NCI-H2081 (cell line): ENCODE data around the gene PRPSAP1.
"Not testable (repeated sequence)": the region's sequence is repeated elsewhere in the genome, so short reads cannot be mapped to it uniquely, and the experiment has no call there.

Source experiments
- DNase-seq, 2 experiments: peaks; one replicate each; lab custom pipeline; 2025; lab: John Stamatoyannopoulos, UW

The PRPSAP1 gene

DNA sequence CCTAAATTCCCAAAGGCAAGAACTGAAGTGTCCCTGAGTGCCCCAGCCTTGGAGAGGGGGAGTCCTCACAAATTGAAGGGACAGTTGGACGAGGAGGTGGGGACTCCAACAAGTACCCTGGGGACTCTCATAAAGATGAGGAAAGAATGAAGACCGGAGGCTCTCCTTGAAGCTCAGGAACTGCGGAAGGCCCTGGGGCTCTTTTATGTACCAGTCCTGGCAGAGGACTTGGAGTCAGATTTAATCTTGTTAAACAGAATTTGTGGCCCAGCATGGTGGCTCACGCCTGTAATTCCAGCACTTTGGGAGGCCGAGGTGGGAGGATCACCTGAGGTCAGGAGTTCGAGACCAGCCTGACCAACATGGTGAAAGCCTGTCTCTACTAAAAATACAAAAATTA lies 6.1 kb upstream of the PRPSAP1 start:
- DNase-seq = not testable (repeated sequence)

DNA sequence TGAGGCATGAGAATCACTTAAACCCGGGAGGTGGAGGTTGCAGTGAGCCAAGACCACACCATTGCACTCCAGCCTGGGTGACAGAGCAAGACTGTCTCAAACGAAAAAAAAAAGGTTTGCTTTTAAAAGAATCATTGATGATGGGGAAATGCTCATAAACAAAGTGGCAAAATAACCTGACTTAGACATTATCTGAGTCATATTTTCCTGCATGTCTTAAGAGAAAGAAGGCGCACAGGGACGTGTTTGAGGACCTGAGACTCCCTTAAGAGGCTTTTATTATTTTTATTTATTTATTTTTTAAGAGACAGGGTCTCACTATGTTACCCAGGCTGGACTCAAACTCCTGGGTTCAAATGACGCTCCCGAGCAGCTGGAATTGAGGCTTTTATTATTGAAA lies 5.7 kb upstream of the PRPSAP1 start:
- DNase-seq = no peak

DNA sequence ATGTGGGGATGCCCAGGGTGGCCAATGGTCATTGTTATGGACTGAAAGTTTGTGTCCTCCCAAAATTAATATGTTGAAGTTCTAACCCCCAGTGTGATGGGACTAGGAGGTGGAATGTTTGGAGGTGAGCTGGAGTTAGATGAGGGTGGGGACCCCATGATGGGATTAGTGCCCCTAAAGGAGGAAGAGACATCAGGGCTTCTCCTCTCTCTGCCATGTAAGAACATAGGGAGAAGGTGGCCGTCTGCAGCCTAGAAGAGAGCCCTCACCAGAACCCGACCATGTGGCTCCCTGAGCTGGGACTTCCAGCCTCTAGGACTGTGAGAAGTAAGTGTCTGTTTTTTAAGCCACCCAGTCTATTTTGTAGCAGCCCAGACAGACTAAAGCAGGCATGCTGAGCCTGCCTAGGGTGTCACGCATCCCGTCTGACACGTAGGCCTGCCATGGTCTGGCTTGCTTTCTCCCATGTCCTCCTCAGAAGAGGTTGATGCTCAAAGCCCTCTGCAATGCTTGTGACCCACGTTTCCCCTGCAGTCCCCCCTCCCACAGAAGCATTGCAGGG lies 4.0 kb upstream of the PRPSAP1 start:
- no peak for DNase-seq

DNA sequence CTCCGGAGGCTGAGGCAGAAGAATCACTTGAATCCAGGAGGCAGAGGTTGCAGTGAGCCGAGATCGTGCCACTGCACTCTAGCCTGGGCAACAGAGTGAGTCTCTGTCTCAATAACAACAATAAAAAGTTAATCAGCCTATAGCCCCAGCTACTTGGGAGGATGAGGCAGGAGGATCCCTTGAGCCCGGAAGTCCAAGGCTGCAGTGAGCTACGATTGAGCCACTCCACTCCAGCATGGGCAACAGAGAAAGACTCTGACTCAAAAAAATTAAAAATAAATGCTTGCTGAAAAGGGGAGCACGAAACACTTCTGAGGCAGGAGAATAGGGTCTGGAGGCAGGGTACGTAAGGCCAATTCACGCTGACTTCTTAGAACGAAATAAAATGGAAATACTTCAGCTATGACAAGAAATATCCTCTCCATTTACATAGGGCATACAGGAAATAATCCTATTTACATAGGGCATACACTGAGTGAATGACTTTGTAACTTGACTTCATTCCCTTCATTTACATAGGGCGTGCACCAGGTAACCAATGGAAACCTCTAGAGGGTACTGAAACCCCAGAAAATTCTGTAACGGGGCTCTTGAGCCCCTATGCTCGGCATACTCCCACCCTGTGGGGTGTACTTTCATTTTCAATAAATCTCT lies 3.2 kb upstream of the PRPSAP1 start:
- DNase-seq = no peak

DNA sequence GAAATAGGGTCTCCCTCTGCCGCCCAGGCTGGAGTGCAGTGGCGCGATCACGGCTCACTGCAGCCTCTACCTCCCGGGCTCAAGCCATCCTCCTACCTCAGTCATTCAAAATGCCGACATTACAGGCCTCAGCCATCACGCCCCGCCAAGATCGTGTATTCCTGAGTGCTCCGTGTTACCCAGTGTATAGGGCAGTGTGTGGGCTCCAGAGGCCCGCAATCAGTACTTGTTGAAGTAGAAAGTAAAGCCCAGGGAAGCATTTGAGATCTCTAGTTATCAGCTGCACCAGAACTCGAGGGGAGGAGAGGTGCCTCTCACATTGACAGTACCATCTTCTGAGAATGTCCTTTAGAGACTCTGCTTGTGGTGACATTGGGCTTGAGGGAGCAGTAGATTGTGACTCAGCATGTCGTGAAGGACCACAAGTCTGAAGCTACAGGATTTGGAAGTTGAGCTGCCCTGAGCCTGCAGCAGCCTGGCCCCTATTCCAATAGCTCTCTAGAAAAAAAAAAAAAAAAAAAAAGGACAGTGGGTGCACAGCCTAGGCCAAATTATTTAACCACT lies 1.1 kb upstream of the PRPSAP1 start:
- no peak for DNase-seq

DNA sequence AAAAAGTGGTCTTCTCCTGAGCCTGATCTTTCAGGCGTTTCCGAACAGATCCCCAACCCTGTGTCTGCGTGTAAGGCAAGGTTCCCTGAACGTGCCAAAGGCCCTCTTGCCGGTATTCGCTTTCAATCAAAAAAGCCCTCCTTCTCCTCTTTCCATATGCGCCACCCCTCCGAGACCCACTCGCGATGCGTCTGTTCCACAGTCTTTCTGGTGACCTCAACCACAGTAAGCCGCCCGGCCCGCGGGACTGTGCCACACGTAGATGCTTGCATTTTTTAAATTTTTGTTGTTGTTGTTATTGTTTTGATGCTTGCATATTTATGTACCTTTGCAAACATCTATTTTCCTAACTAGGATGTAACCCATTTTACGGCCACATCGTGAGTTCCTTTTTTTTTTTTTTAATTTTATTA lies 607 bp upstream of the PRPSAP1 start:
- DNase-seq = no peak

DNA sequence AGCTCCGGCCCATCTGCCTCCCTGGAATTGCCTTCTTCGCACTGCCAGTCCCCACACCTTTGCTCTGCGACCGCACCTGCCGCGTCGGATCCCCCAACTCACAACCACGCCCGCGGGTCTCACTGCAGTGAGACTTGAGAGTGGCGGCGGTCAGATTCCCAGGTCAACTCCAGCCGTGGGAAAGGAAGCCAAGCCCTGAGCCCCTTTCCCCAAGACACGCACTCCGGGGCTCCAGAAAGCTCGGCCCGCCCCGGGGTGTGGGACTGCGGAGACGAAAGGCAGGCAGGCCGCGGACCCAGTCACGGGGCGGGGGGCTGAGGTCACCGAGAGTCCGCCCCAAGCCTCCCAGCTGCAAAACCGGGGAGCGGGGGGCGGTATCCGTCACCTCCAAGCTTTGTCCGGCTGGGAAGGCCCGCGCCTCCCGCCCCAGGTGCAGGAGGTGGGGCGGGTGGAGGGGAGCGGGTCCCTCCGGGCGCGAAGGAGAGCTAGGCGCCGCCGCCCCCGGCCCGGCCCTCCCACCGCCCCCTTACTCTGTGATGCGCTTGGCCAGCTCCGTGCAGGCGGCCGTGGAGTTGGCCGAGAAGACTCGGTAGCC lies 615 bp downstream of the PRPSAP1 start:
- no peak for DNase-seq

DNA sequence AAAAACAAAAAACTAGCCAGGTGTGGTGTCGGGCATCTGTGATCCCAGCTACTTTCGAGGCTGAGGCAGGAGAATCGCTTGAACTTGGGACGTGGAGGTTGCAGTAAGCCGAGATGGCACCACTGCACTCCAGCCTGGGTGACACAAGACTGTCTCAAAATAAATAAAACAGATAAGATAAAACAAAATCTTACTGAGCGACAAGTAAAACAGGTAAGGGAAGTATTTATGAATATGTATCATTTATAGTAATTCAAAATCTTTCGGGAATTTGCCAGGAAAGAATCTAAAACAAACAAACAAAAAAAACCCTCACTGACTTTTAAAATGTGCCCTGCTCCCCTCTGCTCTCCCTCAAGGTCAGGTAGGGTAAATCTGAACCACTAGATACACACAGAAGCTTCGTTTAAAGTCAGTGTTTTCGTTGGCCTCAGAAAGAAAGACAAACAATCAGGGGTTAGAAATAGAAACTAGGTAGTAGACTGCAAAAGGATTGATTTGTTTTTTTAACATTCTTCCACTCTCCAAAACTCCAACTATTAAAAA lies 2.1 kb downstream of the PRPSAP1 start:
- no peak for DNase-seq

DNA sequence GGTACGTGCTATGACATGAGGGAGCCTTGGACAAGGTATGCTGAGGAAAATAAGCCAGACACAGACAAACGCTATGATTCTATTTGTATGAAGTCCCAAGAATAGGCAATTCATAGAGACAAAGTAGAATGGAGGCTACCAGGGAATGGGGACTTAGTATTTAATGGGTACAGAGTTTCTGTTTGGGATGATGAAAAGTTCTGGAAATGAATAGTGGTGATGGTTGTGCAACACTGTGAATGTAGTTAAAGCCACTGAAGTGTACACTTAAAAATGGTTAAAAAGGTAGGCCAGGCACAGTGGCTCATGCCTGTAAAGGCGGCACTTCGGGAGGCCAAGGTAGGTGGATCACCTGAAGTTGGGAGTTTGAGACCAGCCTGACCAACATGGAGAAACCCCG lies 3.3 kb downstream of the PRPSAP1 start:
- no peak for DNase-seq

DNA sequence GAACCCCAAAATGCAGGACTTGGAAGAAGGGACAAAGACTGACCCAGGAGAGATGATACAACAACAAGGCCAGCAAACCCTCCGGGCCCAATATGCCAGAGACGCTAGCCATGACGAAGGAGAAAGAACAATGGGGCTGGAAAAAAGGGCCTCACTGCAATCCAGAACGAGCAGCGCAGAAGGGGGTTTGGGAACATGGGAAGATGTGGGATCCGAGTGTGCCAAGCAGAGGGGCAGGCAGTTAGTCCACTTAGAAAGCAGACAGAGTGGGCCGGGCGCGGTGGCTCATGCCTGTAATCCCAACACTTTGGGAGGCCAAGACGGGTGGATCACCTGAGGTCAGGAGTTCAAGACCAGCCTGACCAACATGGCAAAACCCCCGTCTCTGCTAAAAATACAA lies 6.8 kb downstream of the PRPSAP1 start:
- not testable (repeated sequence) for DNase-seq

DNA sequence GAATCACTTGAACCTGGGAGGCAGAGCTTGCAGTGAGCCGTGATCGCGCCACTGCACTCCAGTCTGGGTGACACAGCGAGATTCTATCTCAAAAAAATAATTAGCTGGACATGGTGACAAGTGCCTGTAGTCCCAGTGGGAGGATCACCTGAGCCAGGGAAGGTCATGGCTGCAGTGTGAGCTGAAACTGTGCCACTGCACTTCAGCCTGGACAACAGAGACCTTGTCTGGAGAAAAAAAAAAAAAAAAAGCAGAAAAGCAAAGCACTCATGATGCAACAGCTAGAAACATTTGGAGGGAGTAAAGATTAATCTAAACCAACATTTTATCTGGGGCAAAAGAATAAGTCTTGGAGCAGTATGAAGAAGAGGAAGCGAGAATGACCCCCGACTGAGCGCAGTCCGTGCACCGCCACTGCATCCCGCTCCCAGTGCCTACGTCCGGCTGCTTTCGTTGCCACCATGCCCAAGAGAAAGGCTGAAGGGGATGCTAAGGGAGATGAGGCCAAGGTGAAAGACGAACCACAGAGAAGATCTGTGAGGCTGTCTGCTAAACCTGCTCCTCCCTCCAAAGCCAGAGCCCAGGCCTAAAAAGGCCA lies 8.2 kb downstream of the PRPSAP1 start:
- DNase-seq = no peak

DNA sequence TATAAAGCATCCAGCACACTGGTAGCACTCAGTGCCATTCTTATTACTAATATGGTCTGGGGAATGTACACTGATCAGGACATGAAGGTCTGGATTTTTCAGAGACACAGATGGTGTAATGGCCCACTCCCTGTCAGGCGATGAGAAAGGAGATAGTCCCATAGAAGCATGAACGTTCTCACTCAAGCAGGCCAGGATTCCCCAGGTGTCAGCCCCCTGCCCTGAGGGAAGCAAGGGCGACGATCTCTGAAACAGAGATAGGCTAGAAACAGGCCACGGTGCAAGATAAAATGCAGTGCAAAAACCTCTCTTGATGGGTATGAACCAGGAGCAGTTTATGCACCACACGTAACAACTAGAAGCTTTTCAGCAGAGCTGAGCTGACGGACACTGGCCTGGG lies 10.6 kb downstream of the PRPSAP1 start:
- DNase-seq = no peak

DNA sequence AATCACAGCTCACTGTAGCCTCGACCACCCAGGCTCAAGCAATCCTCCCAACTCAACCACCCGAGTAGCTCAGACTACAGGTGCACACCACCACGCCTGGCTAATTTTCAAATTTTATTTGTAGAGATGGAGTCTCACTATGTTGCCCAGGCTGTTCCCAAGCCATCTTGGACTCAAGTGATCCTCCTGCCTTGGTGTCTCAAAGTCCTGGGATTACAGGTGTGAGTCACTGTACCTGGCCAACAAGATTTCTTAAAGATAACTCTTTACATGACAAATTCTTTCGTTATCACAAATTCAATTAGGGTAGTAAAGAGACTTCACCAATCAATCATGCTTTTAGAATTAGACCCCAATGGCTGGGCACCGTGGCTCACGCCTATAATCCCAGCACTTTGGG lies 12.4 kb downstream of the PRPSAP1 start:
- DNase-seq = no peak

DNA sequence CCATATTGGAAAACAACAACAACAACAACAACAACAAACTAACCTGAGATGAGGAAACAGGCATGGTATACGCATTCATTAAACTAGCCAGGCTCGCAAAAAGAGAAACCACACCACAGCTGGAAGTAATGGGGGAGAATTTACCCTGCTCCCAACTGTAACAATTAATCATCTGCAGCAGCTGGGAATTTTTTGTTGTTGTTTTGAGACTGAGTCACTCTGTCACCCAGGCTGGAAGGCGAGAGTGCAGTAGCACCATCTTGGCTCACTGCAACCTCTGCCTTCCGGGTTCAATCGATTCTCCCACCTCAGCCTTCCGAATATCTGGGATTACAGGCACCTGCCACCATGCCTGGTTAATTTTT lies 16.3 kb downstream of the PRPSAP1 start:
- no peak for DNase-seq

DNA sequence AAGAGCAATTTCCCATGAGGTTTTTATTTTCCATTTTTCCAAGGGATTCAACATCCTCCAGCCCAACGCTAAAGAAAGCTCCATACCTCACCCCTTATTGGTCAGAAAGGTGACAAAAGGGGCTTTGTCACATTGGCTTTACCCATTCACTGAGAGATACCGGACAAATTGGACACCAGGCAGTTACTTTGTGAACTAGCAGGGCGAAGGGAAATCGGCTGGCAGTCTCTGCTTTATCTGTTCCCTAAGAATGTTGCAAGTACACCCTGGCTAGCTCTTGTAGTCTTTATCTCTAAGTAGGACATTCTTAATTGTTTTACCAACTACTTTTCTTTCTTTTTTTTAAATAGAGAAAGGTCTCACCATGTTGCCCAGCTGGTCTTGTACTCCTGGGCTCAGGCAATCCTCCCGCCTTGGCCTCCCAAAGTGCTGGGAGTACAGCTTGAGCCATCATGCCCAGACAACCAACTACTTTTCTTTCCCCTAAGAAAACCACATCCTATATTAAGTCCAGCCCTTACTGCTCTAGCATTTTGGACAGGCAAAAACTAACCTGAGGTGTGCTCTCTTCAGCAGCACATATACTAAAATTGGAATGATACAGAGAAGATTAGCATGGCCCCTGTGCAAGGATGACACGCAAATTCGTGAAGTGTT lies 16.8 kb downstream of the PRPSAP1 start:
- no peak for DNase-seq

DNA sequence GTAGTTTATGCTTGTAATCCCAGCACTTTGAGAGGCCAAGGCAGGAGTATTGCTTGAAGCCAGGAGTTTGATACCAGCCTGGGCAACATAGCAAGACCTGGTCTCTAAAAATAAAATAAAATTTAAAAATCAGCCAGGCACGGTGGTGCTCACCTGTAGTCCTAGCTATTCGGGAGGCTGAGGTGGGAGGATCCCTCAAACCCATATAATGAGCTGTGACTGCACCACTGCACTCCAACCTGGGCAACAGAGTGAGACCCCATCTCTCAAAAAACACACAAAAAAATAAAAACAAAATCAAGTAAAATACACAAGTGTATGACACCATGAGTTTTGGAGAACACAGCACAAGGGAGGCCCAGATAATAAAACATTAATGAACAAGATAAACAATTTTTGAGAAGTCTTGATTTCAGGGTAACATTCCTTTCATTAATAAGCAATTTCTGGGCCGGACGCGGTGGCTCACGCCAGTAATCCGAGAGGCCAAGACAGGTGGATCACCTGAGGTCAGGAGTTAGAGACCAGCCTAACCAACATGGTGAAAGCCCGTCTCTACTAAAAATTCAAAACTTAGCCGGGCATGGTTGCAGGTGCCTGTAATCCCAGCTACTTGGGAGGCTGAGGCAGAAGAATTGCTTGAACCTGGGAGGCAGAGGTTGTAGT lies 17.9 kb downstream of the PRPSAP1 start:
- no peak for DNase-seq

DNA sequence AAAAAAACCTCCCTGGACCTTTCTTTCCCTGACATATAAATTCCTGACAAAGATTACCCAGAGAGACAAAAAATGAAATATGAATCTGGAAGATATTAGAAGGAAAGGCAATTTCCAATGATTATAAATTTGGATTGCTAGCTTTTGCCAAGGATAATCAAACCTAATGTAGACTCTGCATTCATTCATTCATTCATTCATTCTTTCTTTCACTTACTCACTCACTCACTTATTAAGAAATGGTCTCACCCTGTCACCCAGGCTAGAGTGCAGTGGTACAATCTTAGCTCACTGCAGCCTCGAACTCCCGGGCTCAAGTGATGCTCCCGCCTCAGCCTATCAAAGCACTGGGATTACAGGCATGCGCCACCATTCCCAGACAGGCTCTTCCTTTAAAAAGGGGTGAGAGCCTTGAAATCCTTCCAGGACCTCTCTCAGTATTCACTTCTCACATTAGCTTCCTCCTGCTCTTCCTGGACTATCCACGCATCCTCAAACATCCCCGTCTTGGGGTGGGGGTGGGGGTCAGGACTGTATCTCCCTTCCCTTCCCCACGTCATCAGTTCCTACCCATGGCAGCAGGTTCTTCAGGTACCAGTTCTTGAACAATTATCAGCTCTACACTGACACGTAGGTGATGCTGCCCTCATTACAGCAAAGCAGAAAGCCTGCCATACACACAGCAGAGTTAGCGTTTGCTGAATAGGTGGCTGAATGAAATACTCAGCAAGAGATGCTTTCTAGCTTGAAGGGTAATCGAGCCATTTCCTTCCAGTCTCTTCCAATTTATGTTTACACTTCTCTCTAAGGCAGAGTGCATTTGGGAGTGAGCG lies 19.8 kb downstream of the PRPSAP1 start:
- no peak for DNase-seq

DNA sequence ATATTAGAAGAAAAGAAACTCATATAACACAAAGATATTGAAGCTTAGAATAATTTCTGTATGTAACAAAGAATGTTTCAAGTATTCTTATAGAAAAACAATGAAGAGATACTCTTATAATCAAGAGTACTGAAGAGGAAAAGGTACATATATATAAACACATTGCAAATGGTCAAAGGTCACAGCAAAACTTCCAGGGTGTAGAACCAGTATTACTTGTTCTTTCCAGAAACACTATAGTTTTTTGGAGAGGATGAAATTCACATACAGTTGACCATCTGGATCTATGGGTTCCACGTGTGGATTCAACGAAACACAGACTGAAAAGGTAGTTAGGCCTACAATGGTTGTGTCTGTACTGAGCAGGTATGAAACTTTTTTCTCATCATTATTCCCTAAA lies 22.6 kb downstream of the PRPSAP1 start:
- no peak for DNase-seq

DNA sequence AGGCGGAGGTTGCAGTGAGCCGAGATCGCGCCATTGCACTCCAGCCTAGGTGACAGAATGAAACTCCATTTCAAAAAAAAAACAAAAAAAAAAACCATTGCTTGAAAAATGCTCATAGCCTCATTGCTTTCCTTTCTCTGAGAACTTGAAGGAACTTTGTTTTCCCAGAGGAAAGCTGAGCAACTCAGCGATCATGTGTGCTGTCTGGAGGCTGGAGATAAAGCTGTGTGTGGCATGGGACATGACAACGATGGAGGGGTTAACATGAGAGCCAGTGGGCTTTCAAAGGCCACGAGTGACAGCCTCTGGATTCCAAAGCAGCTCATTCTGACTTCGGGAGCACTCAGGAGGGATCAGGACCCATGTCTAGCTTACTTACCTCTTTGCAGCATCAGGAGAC lies 24.1 kb downstream of the PRPSAP1 start:
- no peak for DNase-seq

DNA sequence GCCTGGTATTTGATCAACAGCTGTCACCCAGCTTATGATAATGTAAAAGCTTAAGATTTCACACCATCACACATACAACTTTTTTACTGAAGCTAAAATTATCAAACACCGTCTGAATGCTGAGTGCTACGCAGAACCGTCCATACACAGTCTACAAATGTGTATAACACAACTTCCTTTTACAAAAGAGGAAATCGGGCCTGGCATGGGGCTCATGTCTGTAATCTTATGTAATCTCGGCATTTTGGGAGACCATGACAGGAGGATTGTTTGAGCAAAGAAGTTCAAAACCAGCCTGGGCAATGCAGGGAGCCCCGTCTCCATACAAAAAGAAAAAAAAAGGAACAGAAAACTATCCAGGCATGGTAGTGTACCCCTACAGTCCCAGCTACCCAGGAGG lies 26.0 kb downstream of the PRPSAP1 start:
- DNase-seq = no peak

DNA sequence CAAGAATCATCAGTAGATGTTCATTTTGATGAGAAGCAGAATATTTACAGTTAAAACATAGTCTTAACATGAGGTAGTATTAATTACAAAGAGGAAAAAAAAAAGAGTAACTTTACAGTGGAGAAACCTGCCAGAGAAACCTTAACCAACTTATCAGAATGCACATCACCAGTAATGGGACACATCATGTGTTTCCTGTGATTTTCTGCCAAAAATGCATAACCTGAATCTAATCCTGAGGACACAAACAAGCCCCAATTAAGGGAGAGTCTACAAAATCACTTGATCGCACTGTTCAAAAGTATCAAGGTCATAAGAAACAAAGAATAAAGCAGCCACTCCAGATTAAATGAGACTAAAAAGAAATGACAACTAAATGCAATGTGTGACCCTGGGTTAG lies 27.4 kb downstream of the PRPSAP1 start:
- DNase-seq = no peak
